Activated CD4-positive, alpha-beta memory T cell treated with anti-CD3 and anti-CD28 coated beads for 36 hours (primary cell): ENCODE data around the gene NIFK. TPM values are rescaled to one million over a fixed set of nuclear protein-coding genes. Genes with fewer than 3 reads are reported as not detected.

ENCODE experiments used
- CTCF ChIA-PET: fragments of 350-600 bp; sonication (Branson Sonifier 250); formaldehyde crosslinking; loops from one replicate; lab custom pipeline; 2021; ENCODE audit warnings: antibody characterized with exemption, inconsistent platforms; lab: Charles Lee
- POLR2A ChIA-PET: fragments of 350-600 bp; sonication (Branson Sonifier 250); formaldehyde crosslinking; loops from one replicate; lab custom pipeline; 2021; ENCODE audit warnings: antibody characterized with exemption; lab: Charles Lee
- DNase-seq: peaks from one replicate; pipeline ENCODE4 v3.0.0-alpha.2; 2020
- H3K27ac Mint-ChIP-seq: one replicate; pipeline ENCODE4 v1.8.0; 2021; ENCODE audit warnings: mixed read lengths
- H3K27me3 Mint-ChIP-seq: one replicate; pipeline ENCODE4 v1.8.0; 2021; ENCODE audit warnings: mixed read lengths
- H3K36me3 Mint-ChIP-seq: one replicate; pipeline ENCODE4 v1.8.0; 2021; ENCODE audit warnings: mixed read lengths
- H3K4me1 Mint-ChIP-seq: one replicate; pipeline ENCODE4 v1.8.0; 2021; ENCODE audit warnings: low read depth, mixed read lengths
- H3K4me3 Mint-ChIP-seq: one replicate; pipeline ENCODE4 v1.8.0; 2021; ENCODE audit warnings: mild to moderate bottlenecking, mixed read lengths
- H3K9me3 Mint-ChIP-seq: one replicate; pipeline ENCODE4 v1.8.0; 2021; ENCODE audit warnings: mixed read lengths
- intact Hi-C: fragments of 100-400 bp; cut with micrococcal nuclease; formaldehyde crosslinking; loops from one replicate; pipeline ENCODE4 v1.15.1; 2023
- total RNA-seq, 2 experiments: library from RNA; stranded (reverse); gene quantifications; one replicate each; pipeline ENCODE4 v1.2.3, GENCODE V29; 2021

NIFK gene
- 100 to 1,000 TPM; 244 to 252 TPM for total RNA-seq

- Mint-ChIP-seq H3K27me3 (no peaks in the 10 kb centered on the region), H3K4me1 (peaks cover 32% of the 10 kb centered on the region), H3K9me3 (no peaks in the 10 kb centered on the region), H3K27ac (peak within 1 kb of the TSS; percentile 89), H3K36me3 (peaks cover 40% of the 10 kb centered on the region), H3K4me3 (peak within 1 kb of the TSS; percentile 98)
- peak; percentile 100 for DNase-seq
- ChIA-PET CTCF (interaction anchor here (1.0 to 2.2 kb wide), 3 partner anchors 13 to 207 kb away, joined by 3 to 6 read pairs (median 4); partner anchors contain the start of gene RNU4ATAC), POLR2A (interaction anchor here (0.6 to 4.9 kb wide), 9 partner anchors 13 to 334 kb away, joined by 3 to 56 read pairs (median 3); partner anchors contain the start of genes CLASP1, RNU4ATAC and TSN)
- intact Hi-C loops, result loop anchor here (1.0 to 2.0 kb wide), 6 partner anchors 8 to 206 kb away; partner anchors contain the start of genes CLASP1, RNU4ATAC and TSN
Measured at GRCh38 chr2:121736462-121737336, at the start of gene NIFK. TSS of gene NIFK (minus strand) at chr2:121736875. CDS start at chr2:121736850, 25 bp downstream.

GRCh38 chr2:121783180-121783579 is 46.5 kb upstream of the NIFK start:
- Mint-ChIP-seq H3K27ac (no peak overlapping the region), H3K27me3 (peaks cover 6% of the 10 kb centered on the region), H3K9me3 (no peaks in the 10 kb centered on the region), H3K4me1 (no peaks in the 10 kb centered on the region), H3K36me3 (no peaks in the 10 kb centered on the region), H3K4me3 (no peak overlapping the region)
- intact Hi-C loops, result no loop called here
- ChIA-PET POLR2A (no interaction called here), CTCF (no interaction called here)
- no peak for DNase-seq

GRCh38 chr2:121778741-121779487 is 42.2 kb upstream of the NIFK start:
- DNase-seq, result no peak
- Mint-ChIP-seq H3K9me3 (no peaks in the 10 kb centered on the region), H3K4me1 (no peaks in the 10 kb centered on the region), H3K27ac (no peak overlapping the region), H3K27me3 (peaks cover 1% of the 10 kb centered on the region), H3K4me3 (no peak overlapping the region), H3K36me3 (no peaks in the 10 kb centered on the region)
- POLR2A ChIA-PET, result interaction anchor here (0.5 kb wide), 1 partner anchor 28 kb away, joined by 4 read pairs; no protein-coding TSS in a partner anchor
- CTCF ChIA-PET, result interaction anchor here (1.2 kb wide), 1 partner anchor 32 kb away, joined by 3 read pairs; no protein-coding TSS in a partner anchor
- intact Hi-C loops, result no loop called here

- no peaks in the 10 kb centered on the region for H3K36me3 Mint-ChIP-seq
- intact Hi-C loops, result no loop called here
- H3K27me3 Mint-ChIP-seq, result peaks cover 1% of the 10 kb centered on the region
- H3K4me3 Mint-ChIP-seq, result no peak overlapping the region
- H3K9me3 Mint-ChIP-seq, result no peaks in the 10 kb centered on the region
- no peak overlapping the region for H3K27ac Mint-ChIP-seq
- POLR2A ChIA-PET, result no interaction called here
- no peaks in the 10 kb centered on the region for H3K4me1 Mint-ChIP-seq
- no peak for DNase-seq
- CTCF ChIA-PET, result no interaction called here
Measured at GRCh38 chr2:121777699-121778058, 41.0 kb upstream of the NIFK start.

GRCh38 chr2:121776885-121777698 is 40.4 kb upstream of the NIFK start:
- CTCF ChIA-PET, result no interaction called here
- no peak for DNase-seq
- Mint-ChIP-seq H3K27ac (no peak overlapping the region), H3K4me3 (no peak overlapping the region), H3K9me3 (no peaks in the 10 kb centered on the region), H3K4me1 (no peaks in the 10 kb centered on the region), H3K27me3 (peaks cover under 1% of the 10 kb centered on the region), H3K36me3 (no peaks in the 10 kb centered on the region)
- POLR2A ChIA-PET, result no interaction called here
- intact Hi-C loops, result no loop called here

GRCh38 chr2:121776361-121776760 is 39.7 kb upstream of the NIFK start:
- Mint-ChIP-seq H3K27ac (no peak overlapping the region), H3K9me3 (no peaks in the 10 kb centered on the region), H3K27me3 (no peaks in the 10 kb centered on the region), H3K4me3 (no peak overlapping the region), H3K36me3 (peaks cover 1% of the 10 kb centered on the region), H3K4me1 (no peaks in the 10 kb centered on the region)
- intact Hi-C loops, result no loop called here
- DNase-seq, result no peak
- ChIA-PET POLR2A (no interaction called here), CTCF (no interaction called here)

- Mint-ChIP-seq H3K4me3 (no peak overlapping the region), H3K36me3 (peaks cover 1% of the 10 kb centered on the region), H3K27ac (no peak overlapping the region), H3K27me3 (no peaks in the 10 kb centered on the region), H3K4me1 (no peaks in the 10 kb centered on the region), H3K9me3 (no peaks in the 10 kb centered on the region)
- DNase-seq, result no peak
- CTCF ChIA-PET, result no interaction called here
- intact Hi-C loops, result no loop called here
- POLR2A ChIA-PET, result no interaction called here
Measured at GRCh38 chr2:121774235-121774634, 37.6 kb upstream of the NIFK start.

- intact Hi-C loops, result no loop called here
- Mint-ChIP-seq H3K36me3 (peaks cover 10% of the 10 kb centered on the region), H3K4me1 (no peaks in the 10 kb centered on the region), H3K27me3 (no peaks in the 10 kb centered on the region), H3K9me3 (no peaks in the 10 kb centered on the region), H3K4me3 (no peak overlapping the region), H3K27ac (no peak overlapping the region)
- CTCF ChIA-PET, result interaction anchor here (1.1 kb wide), 1 partner anchor 370 kb away, joined by 4 read pairs; no protein-coding TSS in a partner anchor
- POLR2A ChIA-PET, result no interaction called here
- no peak for DNase-seq
Measured at GRCh38 chr2:121771976-121772742, 35.5 kb upstream of the NIFK start.

- peaks cover 32% of the 10 kb centered on the region for H3K36me3 Mint-ChIP-seq
- H3K4me1 Mint-ChIP-seq, result no peaks in the 10 kb centered on the region
- H3K27me3 Mint-ChIP-seq, result no peaks in the 10 kb centered on the region
- no peak overlapping the region for H3K4me3 Mint-ChIP-seq
- CTCF ChIA-PET, result no interaction called here
- DNase-seq, result no peak
- POLR2A ChIA-PET, result no interaction called here
- H3K9me3 Mint-ChIP-seq, result no peaks in the 10 kb centered on the region
- intact Hi-C loops, result no loop called here
- no peak overlapping the region for H3K27ac Mint-ChIP-seq
Measured at GRCh38 chr2:121768143-121768755, 31.6 kb upstream of the NIFK start.

- no peak for DNase-seq
- Mint-ChIP-seq H3K4me3 (no peak overlapping the region), H3K36me3 (peaks cover 38% of the 10 kb centered on the region), H3K27ac (no peak overlapping the region), H3K9me3 (no peaks in the 10 kb centered on the region), H3K27me3 (no peaks in the 10 kb centered on the region), H3K4me1 (no peaks in the 10 kb centered on the region)
- intact Hi-C loops, result no loop called here
- ChIA-PET CTCF (no interaction called here), POLR2A (no interaction called here)
Measured at GRCh38 chr2:121766624-121767023, 29.9 kb upstream of the NIFK start.

GRCh38 chr2:121764681-121765228 is 28.1 kb upstream of the NIFK start:
- no peak overlapping the region for H3K4me3 Mint-ChIP-seq
- H3K9me3 Mint-ChIP-seq, result no peaks in the 10 kb centered on the region
- no peak for DNase-seq
- POLR2A ChIA-PET, result no interaction called here
- no peaks in the 10 kb centered on the region for H3K27me3 Mint-ChIP-seq
- intact Hi-C loops, result no loop called here
- H3K4me1 Mint-ChIP-seq, result peaks cover 4% of the 10 kb centered on the region
- CTCF ChIA-PET, result no interaction called here
- H3K36me3 Mint-ChIP-seq, result peaks cover 45% of the 10 kb centered on the region
- H3K27ac Mint-ChIP-seq, result no peak overlapping the region
